Hippocampal formation (tissue), 2 donors: ENCODE data around the gene FBXO41.

ENCODE experiments used
- DNase-seq, 2 donors: peaks; one replicate each; lab custom pipeline; 2025; lab: John Stamatoyannopoulos, UW

The FBXO41 gene

GRCh38 chr2:73284296-73285158 is at the start of gene FBXO41:
FBXO41 (minus strand) TSS chr2:73284478; CDS start chr2:73269630, 14,848 bp downstream.
- no peak for DNase-seq

GRCh38 chr2:73334045-73334444 is 49.8 kb upstream of the FBXO41 start:
- DNase-seq, result no peak

DNA sequence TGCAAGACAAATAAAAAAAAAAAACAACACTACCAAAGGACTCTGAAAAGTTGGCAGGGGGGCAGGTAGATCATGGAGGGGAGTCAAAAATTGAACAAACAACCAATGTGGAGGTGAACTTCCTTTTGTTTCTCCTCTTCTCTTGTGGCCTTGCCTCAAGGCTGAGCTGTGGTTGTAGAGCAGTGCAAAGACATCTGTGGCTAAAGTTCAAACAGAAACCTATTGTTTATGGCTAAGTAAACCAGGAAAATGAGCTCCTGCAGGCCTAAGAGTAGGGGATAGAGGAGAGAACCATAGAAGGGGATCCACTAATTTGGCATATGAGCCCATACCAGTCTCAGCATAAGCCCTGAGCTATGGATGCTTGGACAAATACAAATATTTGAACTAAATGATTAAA is 49.3 kb upstream of the FBXO41 start:
- no peak for DNase-seq

- no peak for DNase-seq
Measured at GRCh38 chr2:73324126-73324725, 39.9 kb upstream of the FBXO41 start.

DNA sequence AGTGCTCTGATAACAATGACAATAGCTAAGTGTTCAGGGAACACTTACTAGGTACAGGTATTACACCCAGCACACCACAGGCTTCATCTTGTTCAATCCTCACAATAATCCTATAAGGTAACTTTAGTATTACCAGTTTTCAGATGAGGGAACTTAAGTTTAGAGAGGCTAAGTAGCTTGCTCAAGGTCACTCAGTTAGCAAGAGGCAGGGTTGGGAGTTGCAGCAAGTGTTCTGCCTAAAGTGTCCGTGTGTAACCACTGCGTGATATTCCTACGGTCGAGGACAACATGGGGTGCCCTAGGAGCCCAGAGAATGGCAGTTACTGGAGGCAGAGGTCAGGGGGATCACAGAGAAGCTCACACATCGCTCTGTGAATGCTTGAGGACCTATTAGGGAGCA is 39.3 kb upstream of the FBXO41 start:
- no peak for DNase-seq

DNA sequence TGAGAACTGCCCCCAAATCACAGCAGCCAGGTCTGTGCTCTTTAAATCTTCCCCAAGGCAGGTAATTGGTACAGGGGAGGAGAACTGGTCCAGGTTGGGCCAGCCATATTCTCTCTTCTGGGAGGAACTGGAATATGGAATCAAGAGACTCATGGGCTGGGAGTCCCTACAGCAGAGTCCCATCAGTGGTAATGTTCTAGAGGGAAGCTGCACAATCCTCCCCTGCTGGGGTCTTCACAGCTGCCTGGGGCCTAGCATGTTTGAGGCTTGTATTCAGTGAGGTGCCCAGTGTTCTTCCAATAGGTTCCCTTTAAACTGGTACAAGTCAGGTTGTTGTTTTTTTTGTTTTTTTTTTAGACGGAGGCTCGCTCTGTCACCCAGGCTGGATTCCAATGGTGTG is 30.2 kb upstream of the FBXO41 start:
- no peak for DNase-seq

- no peak for DNase-seq
Measured at GRCh38 chr2:73307720-73308119, 23.4 kb upstream of the FBXO41 start.

DNA sequence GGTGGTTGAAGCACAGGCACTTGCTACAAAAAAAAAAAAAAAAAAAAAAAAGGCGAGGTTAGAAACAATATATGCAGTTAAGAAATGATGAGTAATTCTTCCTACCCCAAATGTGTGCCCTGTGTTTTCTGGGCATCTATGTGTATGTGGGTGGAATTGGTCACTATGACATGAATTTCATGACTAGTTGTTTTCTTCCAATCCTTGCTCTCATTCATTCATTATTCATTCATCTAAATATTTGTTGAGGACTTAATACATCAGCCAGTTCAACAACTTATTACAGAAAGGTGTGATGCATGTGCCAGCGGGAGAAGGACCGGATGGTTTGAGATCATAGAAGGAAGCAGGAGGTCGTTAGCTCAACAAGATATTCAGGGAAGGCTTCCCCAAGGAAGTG is 17.4 kb upstream of the FBXO41 start:
- no peak for DNase-seq

DNA sequence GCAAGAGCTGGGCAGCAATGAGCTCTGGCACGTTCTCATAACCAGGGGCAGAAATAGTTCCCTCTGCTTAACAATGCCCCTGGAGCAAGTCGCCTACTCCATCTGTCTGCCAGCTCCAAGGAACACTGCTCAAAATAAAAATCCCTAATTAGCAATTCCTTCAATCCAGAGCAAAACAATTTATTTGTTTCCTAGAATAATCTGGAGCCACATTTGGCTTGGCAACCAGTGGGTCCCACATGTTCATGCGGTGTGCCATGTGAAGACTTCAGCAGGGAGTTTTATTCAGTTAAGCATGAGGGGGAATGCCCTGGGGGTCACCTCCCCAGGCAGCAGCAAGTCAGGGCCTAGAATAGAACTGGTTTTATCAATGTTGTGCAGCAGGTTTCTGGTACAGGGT is 16.6 kb upstream of the FBXO41 start:
- no peak for DNase-seq

GRCh38 chr2:73297586-73297985 is 13.3 kb upstream of the FBXO41 start:
- DNase-seq, result no peak

GRCh38 chr2:73297151-73297559 is 12.9 kb upstream of the FBXO41 start:
- DNase-seq, result peak in 1 of 2 donors; percentile 8

GRCh38 chr2:73295751-73296400 is 11.6 kb upstream of the FBXO41 start:
- DNase-seq, result no peak

DNA sequence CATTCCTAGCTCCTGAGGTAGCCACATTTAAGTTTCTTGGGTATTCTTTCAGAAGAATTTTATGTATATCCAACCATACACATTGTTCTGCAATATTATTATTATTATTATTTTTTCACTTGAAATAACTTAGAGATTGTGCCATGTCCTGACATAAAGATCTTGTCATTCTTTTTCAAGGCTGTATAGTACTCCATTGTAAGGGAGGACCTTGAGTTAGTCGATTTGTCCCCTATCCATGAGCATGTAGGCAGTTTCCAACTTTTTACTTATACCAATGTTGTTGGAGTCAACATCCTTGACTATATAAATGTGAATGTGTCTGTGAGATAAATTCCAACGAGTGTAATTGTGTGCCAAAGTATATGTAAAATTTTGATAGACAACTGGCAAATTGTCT is 10.0 kb upstream of the FBXO41 start:
- no peak for DNase-seq

DNA sequence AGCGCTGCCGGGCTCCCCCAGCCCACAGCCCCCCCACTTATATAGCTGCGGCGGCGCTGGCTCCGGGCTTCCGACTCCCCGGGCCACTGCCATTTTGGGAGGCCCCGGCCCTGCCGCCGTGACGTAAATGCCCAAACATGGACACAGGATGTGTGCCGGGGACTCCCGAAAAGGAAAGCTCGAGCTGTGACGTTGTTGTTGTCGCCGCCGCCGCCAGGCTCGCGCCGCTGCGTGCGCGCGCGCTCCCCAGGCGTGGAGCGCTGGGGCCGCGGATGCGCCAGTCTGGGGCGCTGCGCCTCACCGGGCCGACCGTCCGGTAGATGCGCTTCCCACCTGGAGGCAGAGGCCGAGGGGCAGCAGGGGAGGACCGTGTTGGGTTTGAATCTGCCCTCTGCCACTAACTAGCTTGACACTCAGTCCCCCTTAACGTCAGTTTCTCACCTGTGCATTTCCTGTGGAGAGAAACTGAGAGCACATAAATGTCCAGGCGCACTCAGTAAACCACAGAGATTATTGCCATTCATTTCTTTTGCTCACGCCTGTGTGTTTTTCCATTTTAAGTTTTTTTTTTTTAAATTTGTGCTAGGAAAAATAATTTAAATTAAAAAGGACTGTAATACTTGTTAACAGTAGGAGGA is 9.4 kb upstream of the FBXO41 start, which contains the start of gene EGR4:
Gene EGR4 (minus strand): TSS at position 15 of the 638 bp plus-strand sequence. CDS start 231 bp downstream, outside the sequence.
- peak in 1 of 2 donors; percentile 37 for DNase-seq

DNA sequence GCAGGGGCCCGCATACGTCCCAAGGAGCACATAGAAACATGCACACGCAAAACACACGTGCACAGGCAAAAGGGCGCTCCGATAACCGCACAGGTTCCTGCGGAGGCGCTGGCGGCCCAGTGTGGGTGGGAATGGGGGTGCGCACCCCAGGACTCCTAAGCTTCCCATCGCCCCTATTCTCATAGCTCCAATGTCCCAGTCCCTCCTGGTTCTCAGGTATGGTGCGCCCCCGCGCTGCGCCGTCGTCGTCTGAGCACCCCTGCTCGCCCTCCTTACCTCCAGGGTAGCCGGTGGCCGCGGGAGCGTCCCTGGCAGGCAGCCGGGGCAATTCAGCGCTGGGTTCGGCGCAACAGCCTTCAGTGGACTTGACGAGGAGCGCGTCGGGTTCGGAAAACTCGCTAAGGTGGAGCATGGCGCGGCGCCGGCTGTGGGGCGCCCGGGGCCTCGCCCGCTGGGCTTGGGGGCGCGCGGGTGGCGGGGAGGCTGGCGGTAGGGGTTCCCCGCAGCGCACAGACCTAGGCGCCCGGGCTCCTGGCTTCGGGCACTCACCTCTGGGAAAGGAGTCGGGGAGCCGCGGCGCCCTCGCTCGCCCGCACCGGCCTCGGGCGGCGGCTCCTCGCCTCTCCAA is 8.7 kb upstream of the FBXO41 start:
- DNase-seq, result no peak

DNA sequence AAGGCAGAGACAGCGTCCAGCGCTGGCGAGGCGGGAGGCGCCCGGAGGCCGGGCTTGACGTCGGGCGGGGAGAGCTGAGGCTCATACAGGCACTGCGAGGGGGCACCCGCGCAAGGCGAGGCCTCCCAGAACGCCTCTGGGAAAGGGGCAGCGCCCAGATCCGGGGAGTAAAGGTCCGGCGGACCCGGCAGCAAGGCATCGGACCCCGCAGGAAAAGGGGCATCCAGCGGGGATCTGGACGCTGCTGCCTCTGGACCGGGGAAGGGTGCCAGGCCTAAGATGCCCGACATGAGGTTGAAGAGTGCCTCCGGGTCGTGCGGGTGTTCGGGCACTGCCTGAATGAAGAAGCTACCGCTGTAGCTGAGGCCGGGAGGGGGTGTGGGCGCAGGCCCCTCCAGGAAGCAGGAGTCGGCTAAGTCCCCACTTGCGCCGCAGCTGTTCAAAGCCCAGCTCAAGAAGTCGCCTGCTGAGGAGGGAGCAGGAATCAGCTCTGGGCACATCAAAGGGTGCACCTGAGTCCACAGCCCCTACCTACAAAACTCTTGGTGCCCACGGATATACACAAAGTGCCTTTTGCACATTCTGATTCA is 8.1 kb upstream of the FBXO41 start:
- DNase-seq, result no peak

DNA sequence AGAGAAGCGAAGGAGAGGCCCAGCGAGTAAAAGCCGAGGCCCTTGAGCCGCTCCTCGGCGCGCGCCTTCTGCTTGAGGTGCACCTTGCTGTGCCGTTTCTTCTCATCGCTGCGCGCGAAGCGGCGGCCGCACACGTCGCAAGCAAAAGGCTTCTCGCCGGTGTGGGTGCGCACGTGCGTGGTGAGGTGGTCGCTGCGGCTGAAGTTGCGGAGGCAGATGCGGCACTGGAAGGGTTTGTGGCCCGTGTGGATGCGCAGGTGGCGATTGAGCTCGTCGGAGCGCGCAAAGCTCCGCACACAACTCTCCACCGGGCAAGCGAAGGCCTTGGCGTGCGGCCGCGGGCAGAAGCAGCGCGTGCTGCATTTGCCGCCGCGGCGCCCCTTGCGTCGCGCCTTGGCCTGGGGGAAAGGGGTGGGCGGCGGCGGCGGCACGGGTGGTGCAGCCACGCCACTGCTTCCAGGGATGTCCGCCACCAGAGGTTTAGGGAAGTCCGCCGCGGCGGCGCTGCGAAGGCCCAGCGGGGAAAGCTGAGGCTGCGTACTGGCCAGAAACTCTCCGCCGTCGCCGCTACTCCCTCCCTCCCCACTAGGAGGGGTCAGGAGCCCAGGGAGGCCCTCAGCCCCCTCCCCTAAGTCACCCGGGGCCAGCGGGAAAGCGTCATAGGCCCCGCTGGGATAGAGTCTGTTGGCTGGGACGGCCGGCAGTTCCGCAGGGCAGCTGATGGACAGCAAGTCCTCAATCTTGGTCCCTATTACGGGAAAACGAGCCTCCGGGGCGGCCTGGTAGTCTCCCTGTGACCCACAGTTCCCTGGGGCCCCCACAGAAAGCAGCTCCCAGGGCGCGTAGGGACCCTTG is 7.4 kb upstream of the FBXO41 start:
- no peak for DNase-seq

DNA sequence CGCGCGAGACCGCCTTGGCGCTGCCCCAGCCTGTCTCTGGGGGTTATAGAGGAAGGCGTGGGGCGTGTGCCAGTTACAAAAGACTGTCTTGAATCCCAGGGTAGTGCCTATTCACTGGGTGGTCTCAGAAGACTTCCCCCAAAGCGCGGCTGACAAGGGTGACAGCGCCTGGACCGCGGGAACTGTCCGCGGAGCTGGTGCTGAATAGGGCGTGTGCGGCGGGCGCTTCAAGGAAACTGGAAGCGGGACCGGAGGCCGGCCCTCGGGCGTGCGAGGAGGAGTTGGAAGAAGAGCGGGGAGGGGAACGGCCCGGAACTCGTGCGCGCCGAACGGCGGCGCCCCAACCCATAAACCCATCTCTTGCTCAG is 6.8 kb upstream of the FBXO41 start:
- DNase-seq, result no peak

DNA sequence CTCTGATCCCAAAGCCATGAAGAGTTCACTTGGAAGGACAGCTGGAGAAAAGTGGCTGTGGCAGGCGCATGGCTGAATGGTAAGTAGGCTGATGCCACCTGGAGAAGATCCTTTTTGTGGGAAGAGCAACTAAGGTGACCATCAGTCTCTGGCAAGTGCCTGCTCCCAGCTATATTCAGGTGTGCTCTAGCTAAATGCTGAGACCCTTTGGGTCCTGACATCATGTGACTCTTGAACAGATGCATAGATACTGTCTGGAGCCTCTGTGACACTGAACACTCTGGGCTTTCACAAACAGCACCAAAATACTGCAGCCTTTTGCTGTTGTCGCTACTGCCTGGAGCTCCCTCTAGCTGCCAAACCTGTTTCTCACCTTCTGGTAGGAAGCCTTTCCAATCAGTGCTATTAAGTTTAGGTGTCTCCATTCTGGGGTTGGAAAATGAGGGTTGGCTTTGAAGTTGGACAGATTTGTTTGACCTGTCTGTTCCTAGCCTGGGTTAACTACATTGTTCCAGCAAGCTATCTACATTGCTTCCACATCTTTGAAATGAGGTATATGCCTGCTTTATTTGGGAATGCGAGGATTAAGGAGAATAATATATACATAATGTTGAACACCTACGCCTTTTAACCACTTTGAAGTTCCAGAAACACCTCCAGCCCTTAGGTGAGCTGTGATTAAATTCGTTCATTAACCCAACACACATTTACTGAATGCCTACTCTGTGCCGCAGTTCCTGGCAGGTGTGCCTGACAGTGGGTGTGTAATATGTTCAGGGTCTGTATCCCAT is 6.0 kb upstream of the FBXO41 start:
- DNase-seq, result peak in 1 of 2 donors; percentile 34

GRCh38 chr2:73289304-73289703 is 5.0 kb upstream of the FBXO41 start:
- no peak for DNase-seq
